Thyroid gland (tissue), 4 donors: Measurements from ENCODE around the gene NAP1L5.

Experiments
- POLR2A ChIP-seq, 2 donors: fragments of 450-650 bp; IDR thresholded peaks; one replicate each; pipeline ENCODE4 v1.6.1; 2017; ENCODE audit warnings: antibody characterized with exemption in 2 of 2, mild to moderate bottlenecking in 2 of 2, moderate library complexity in 1 of 2
- TF ChIP-seq, protein P1 (sequence below), 6 experiments: fragments of 200-600 bp in 3 of 6; fragments of 450-650 bp in 3 of 6; sonication (generic) in 3 of 6; IDR thresholded peaks; one replicate each; pipeline ENCODE4 v1.5.1; 2016 to 2019; ENCODE audit warnings: antibody characterized with exemption in 6 of 6, mild to moderate bottlenecking in 2 of 6, inconsistent platforms in 1 of 6, moderate library complexity in 1 of 6

DNA sequence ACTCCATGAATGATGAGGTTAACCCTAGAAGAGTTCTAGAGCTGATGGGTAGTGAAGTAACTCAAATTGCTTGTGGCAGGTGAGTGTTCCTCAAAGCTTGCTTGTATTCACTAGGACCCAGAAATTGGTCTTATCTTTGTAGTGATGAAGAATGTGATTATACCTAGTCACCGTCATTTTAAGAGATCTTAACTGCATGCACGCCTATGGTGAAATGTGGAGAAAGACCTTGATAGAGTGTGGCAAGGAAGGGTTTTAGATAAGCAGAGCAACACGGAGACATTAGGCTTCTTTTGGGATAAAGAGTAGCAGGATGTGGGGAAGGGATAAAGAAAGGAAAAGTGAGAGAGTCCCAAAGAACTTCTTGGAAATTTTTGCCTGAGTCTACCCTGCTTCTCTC, 42.4 kb downstream of the NAP1L5 start:
- TF ChIP-seq, protein P1, sequence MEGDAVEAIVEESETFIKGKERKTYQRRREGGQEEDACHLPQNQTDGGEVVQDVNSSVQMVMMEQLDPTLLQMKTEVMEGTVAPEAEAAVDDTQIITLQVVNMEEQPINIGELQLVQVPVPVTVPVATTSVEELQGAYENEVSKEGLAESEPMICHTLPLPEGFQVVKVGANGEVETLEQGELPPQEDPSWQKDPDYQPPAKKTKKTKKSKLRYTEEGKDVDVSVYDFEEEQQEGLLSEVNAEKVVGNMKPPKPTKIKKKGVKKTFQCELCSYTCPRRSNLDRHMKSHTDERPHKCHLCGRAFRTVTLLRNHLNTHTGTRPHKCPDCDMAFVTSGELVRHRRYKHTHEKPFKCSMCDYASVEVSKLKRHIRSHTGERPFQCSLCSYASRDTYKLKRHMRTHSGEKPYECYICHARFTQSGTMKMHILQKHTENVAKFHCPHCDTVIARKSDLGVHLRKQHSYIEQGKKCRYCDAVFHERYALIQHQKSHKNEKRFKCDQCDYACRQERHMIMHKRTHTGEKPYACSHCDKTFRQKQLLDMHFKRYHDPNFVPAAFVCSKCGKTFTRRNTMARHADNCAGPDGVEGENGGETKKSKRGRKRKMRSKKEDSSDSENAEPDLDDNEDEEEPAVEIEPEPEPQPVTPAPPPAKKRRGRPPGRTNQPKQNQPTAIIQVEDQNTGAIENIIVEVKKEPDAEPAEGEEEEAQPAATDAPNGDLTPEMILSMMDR (IDR thresholded peaks at IDR 0.05): no peak
- TF ChIP-seq POLR2A (IDR thresholded peaks at IDR 0.05): no peak
